ENCODE measurements around the gene DNASE2B.

The DNASE2B gene

GRCh38 chr1:84363622-84364021 is 34.7 kb upstream of the DNASE2B start:
- TF ChIP-seq CTCF (IDR thresholded peaks at IDR 0.05; ENCODE audit: control extremely low read depth, extremely low read depth, low read depth, missing control alignments): no peak
- CTCF ChIA-PET: interaction anchor here (1.2 kb wide), 1 partner anchor 128 kb away, joined by 3 read pairs; no protein-coding TSS in a partner anchor
- no peak for DNase-seq (ENCODE audit: extremely low spot score)
- POLR2A ChIA-PET: no interaction called here

DNA sequence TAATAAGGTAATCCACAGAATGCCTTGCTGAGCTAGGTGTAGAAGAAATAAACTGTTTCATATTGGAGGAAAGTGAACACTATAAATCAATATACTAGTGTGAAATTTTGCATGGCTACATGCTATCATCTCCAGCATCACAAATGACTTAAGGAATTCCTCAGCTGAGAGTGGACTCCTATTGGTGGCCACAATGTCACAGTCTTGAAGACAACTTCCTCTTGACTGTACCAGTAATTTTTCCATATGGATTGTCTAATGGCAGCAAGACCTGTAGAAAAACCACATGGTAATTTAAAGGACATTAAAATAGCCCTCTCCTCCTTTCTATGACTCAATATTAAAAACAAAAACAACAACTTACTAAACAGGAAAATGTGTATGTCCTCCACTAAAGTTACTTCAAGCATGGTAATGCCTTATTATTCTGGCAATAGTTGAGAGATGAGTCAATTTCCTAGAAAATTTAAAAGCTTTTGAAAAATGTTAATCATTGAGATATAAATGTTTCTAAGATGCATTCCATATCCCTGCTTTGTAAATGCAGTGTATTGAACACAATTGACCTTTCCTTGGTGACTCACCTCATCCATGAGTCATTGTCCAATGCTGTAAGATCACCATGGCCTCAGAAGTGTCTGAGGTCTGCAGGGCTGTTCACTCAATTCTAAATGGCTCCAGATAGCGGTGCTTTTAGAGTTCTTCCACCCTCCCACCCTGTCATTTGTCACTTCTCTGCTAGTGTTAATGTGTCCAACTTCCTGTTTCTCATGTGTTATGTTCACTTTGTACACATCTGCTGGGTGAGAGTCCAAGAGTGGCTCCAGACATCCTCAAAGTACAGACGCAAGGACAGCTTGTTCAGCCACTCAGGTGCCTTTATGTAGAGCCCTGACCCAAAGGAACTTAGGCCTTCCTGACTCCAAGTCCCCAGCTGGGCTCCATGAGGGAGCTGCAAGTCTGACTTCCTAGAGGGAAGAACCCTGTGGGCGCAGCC is 32.8 kb upstream of the DNASE2B start:
- POLR2A ChIA-PET: no interaction called here
- DNase-seq (ENCODE audit: extremely low spot score): peak; percentile 6
- CTCF ChIA-PET: interaction anchor here (1.2 to 1.4 kb wide), 2 partner anchors 10 to 21 kb away, joined by 3 to 5 read pairs; no protein-coding TSS in a partner anchor
- no peak for TF ChIP-seq CTCF (IDR thresholded peaks at IDR 0.05; ENCODE audit: control extremely low read depth, extremely low read depth, low read depth, missing control alignments)

DNA sequence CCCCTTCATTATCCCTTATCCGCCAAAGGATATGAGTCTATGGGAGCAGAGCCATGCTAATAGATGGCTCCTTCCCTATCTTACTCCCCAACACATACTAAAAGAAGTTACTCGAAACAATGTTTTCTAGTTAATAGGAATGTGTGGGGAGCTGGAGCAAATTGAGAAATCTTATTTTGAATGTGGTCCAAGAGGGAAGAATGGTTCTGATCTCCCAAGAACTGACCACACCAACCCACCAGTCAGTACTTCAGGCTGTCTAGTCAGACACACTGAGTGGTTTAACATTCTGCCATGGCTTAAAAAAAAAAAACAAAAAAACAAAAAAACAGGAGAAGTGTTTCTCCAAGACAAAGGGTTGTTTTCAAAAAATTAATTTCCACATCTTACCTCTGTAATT is 31.5 kb upstream of the DNASE2B start:
- no peak for TF ChIP-seq CTCF (IDR thresholded peaks at IDR 0.05; ENCODE audit: control extremely low read depth, extremely low read depth, low read depth, missing control alignments)
- DNase-seq (ENCODE audit: extremely low spot score): no peak
- POLR2A ChIA-PET: no interaction called here
- CTCF ChIA-PET: no interaction called here

DNA sequence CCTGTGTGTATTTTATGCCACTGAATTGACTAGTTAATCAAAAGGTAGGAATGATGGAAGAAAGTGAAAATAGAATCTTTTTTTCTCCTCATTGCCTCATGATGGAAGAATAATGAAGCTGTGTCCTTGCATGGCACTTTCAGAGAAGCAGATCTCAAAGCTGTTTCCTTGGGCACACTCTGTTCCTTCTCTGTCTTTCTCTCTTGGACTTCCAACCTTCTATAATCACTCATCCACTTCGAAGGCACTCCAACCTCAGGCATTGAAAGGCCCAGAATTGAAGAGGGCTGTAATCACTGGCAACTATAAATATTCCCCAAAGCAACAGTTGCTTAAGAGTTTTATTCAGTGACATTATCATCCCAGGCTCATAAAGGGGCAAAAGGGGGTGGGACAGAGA is 31.1 kb upstream of the DNASE2B start:
- no peak for TF ChIP-seq CTCF (IDR thresholded peaks at IDR 0.05; ENCODE audit: control extremely low read depth, extremely low read depth, low read depth, missing control alignments)
- ChIA-PET CTCF (no interaction called here), POLR2A (no interaction called here)
- no peak for DNase-seq (ENCODE audit: extremely low spot score)

DNA sequence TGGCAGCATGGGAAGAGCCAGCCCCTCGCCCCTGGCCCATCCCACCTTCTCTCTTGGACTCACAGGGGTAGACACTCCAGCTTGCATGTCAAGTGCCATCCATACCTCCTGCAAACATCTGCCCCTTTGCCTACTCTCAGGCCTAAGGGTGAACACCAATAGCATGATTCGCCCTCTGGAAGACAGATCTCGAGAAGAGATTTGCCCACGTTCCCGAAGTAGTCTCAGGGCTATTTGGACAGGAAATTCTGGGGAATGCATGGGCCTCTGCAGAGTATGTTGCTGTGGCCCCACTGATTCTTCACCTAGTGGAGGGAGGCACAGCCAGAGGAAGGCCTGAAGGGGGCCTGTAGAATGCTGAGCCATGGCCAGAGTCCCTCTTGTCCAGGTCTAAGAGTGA is 29.8 kb upstream of the DNASE2B start:
- TF ChIP-seq CTCF (IDR thresholded peaks at IDR 0.05; ENCODE audit: control extremely low read depth, extremely low read depth, low read depth, missing control alignments): no peak
- ChIA-PET CTCF (no interaction called here), POLR2A (no interaction called here)
- no peak for DNase-seq (ENCODE audit: extremely low spot score)

DNA sequence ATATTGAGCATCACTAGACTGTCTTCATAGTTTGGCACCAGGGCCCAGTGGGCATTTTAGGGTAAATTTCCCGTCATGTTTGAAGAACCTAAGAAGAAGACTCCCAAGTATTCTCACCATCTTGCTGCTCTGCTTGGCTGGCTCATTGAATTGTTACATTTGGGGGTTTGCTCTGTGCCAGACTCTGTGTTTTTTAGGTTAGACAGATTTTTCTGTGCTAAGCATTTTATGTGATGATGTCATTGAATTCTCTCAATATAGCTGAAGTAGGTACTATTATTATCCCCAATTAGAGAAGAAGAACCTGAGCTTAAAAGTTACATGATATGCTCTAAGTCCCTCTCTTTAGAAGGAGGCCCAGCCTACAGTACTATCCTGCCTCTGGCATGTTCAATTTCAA is 28.0 kb upstream of the DNASE2B start:
- TF ChIP-seq CTCF (IDR thresholded peaks at IDR 0.05; ENCODE audit: control extremely low read depth, extremely low read depth, low read depth, missing control alignments): no peak
- DNase-seq (ENCODE audit: extremely low spot score): no peak
- CTCF ChIA-PET: interaction anchor here (1.1 to 1.2 kb wide), 2 partner anchors 12 to 13 kb away, joined by 3 read pairs; no protein-coding TSS in a partner anchor
- POLR2A ChIA-PET: no interaction called here

Data from GM10248 (cell line).